OCI-LY3 (cell line): ENCODE data around the gene MYLIP.

Experiments
- H2AFZ ChIP-seq: fragments of 200-600, 300-600 bp; shearing (Covaris generic); 2 replicates; pipeline ENCODE4 v1.6.0; 2014; ENCODE audit warnings: antibody characterized with exemption, low read depth, low read length
- H3K27ac ChIP-seq: fragments of 200-600, 300-600 bp; sonication (generic); 2 replicates; pipeline ENCODE4 v1.5.1; 2014; ENCODE audit warnings: mild to moderate bottlenecking, low read length, moderate library complexity, mixed read lengths
- H3K27me3 ChIP-seq: fragments of 200-600, 300-600 bp; sonication (generic); 2 replicates; pipeline ENCODE4 v1.6.1; 2014; ENCODE audit warnings: low read depth, low read length, mixed read lengths
- H3K36me3 ChIP-seq: fragments of 200-600, 300-600 bp; sonication (generic); replicated peaks from 2 replicates; pipeline ENCODE3; 2014; ENCODE audit warnings: low read depth, low read length, mixed read lengths
- H3K4me1 ChIP-seq: fragments of 300-600, 200-600 bp; sonication (generic); 2 replicates; pipeline ENCODE4 v1.6.1; 2014; ENCODE audit warnings: low read length, mixed read lengths
- H3K4me2 ChIP-seq: fragments of 200-600, 300-600 bp; sonication (generic); 2 replicates; pipeline ENCODE4 v1.6.1; 2014; ENCODE audit warnings: low read length, mixed read lengths
- H3K4me3 ChIP-seq: fragments of 300-600, 200-600 bp; sonication (generic); 2 replicates; pipeline ENCODE4 v1.5.1; 2014; ENCODE audit warnings: antibody characterized with exemption, mild to moderate bottlenecking, low read length, moderate library complexity
- H3K79me2 ChIP-seq: fragments of 300-600, 200-600 bp; shearing (Covaris generic); 2 replicates; pipeline ENCODE4 v1.6.1; 2014; ENCODE audit warnings: mild to moderate bottlenecking, low read length, mixed read lengths
- H3K9ac ChIP-seq: fragments of 300-600, 200-600 bp; shearing (Covaris generic); 2 replicates; pipeline ENCODE4 v1.6.0; 2014; ENCODE audit warnings: mild to moderate bottlenecking, low read length, moderate library complexity
- H3K9me3 ChIP-seq: fragments of 200-600, 300-600 bp; shearing (Covaris generic); 2 replicates; pipeline ENCODE4 v1.6.1; 2014; ENCODE audit warnings: low read length, mixed read lengths; ENCODE audit not compliant: insufficient read depth
- H4K20me1 ChIP-seq: fragments of 200-600, 300-600 bp; sonication (generic); 2 replicates; pipeline ENCODE4 v1.6.1; 2016; ENCODE audit warnings: low read length, mixed read lengths; ENCODE audit not compliant: insufficient read depth
- EZH2phosphoT487 ChIP-seq: fragments of 200-600 bp; shearing (Covaris generic); IDR thresholded peaks from 2 replicates; pipeline ENCODE4 v1.6.1; 2018; ENCODE audit warnings: antibody characterized with exemption, mixed run types, low read depth
- TF ChIP-seq, protein P1 (sequence below): fragments of 200-600, 300-600 bp; sonication (generic); IDR thresholded peaks from 2 replicates; pipeline ENCODE4 v1.5.1; 2014; ENCODE audit warnings: antibody characterized with exemption, low read length, low read depth

Gene MYLIP

GRCh38 chr6:16190214-16190613, 61.3 kb downstream of the MYLIP start:
- H3K4me3 ChIP-seq = no peak overlapping the region
- H3K79me2 ChIP-seq = no peaks in the 10 kb centered on the region
- H3K27me3 ChIP-seq = peaks cover 7% of the 10 kb centered on the region; the same call in 1 of the 2 replicates
- TF ChIP-seq, protein P1, sequence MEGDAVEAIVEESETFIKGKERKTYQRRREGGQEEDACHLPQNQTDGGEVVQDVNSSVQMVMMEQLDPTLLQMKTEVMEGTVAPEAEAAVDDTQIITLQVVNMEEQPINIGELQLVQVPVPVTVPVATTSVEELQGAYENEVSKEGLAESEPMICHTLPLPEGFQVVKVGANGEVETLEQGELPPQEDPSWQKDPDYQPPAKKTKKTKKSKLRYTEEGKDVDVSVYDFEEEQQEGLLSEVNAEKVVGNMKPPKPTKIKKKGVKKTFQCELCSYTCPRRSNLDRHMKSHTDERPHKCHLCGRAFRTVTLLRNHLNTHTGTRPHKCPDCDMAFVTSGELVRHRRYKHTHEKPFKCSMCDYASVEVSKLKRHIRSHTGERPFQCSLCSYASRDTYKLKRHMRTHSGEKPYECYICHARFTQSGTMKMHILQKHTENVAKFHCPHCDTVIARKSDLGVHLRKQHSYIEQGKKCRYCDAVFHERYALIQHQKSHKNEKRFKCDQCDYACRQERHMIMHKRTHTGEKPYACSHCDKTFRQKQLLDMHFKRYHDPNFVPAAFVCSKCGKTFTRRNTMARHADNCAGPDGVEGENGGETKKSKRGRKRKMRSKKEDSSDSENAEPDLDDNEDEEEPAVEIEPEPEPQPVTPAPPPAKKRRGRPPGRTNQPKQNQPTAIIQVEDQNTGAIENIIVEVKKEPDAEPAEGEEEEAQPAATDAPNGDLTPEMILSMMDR = no peak
- TF ChIP-seq EZH2phosphoT487 = no peak
- no peak overlapping the region for H2AFZ ChIP-seq
- no peaks in the 10 kb centered on the region for H3K4me1 ChIP-seq
- H4K20me1 ChIP-seq = no peaks in the 10 kb centered on the region
- H3K27ac ChIP-seq = no peak overlapping the region
- H3K36me3 ChIP-seq = no peaks in the 10 kb centered on the region
- no peak overlapping the region for H3K4me2 ChIP-seq
- H3K9ac ChIP-seq = no peak overlapping the region
- no peaks in the 10 kb centered on the region for H3K9me3 ChIP-seq

DNA sequence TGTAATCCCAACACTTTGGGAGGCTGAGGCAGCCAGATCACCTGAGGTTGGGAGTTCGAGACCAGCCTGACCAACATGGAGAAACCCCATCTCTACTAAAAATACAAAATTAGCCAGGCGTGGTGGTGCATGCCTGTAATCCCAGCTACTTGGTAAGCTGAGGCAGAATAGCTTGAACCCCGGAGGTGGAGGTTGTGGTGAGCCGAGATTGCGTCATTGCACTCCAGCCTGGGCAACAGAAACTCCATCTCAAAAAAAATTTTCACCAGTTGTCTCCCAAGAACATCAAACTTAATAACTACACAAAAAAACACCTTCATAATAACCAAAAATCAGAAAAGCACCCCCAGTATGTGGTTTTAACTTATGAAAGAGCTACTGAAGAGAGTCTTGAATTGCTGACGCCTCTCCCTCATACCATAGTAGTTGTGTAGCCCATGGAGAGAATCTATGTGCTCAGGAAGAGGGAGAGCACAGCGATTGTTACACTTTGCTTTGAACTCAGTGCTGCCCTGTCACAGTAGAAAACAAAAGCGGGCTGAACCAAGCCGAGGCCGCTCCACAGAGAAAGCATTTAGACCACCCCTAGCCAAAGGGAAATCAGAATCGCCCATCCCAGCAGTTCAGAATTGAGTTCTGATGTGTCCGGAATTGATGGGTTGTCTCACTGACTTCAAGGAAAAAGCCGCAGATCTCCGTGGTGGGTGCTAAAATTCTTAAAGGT, 67.5 kb downstream of the MYLIP start:
- Histone ChIP-seq H3K79me2 (no peaks in the 10 kb centered on the region), H4K20me1 (no peaks in the 10 kb centered on the region), H3K4me3 (no peak overlapping the region), H3K4me1 (peaks cover 13% of the 10 kb centered on the region), H3K36me3 (no peaks in the 10 kb centered on the region), H3K9ac (no peak overlapping the region), H3K27me3 (no peaks in the 10 kb centered on the region), H3K4me2 (no peak overlapping the region), H2AFZ (no peak overlapping the region), H3K27ac (no peak overlapping the region), H3K9me3 (no peaks in the 10 kb centered on the region)
- TF ChIP-seq, protein P1 = no peak
- TF ChIP-seq EZH2phosphoT487 = no peak

- Histone ChIP-seq H3K36me3 (no peaks in the 10 kb centered on the region), H3K27me3 (no peaks in the 10 kb centered on the region), H3K4me2 (no peak overlapping the region), H3K4me1 (peaks cover 14% of the 10 kb centered on the region), H3K9ac (no peak overlapping the region), H3K79me2 (no peaks in the 10 kb centered on the region), H3K27ac (no peak overlapping the region), H3K9me3 (no peaks in the 10 kb centered on the region), H3K4me3 (no peak overlapping the region), H2AFZ (no peak overlapping the region), H4K20me1 (no peaks in the 10 kb centered on the region)
- TF ChIP-seq, protein P1 = no peak
- no peak for TF ChIP-seq EZH2phosphoT487
Measured at GRCh38 chr6:16196984-16197546, 68.2 kb downstream of the MYLIP start.
